A549 (cell line): ENCODE measurements around the gene SHQ1.

ENCODE experiments used
- CTCF ChIP-seq: fragments of >200 bp; sonication (Bioruptor Twin); formaldehyde crosslinking; IDR thresholded peaks from 3 replicates; pipeline ENCODE4 v1.5.1; 2016
- SMC3 ChIP-seq: fragments of >200 bp; sonication (Bioruptor Twin); formaldehyde crosslinking; IDR thresholded peaks from 3 replicates; pipeline ENCODE4 v1.6.1; 2018; ENCODE audit warnings: inconsistent platforms
- TF ChIP-seq, protein P1 (sequence below): IDR thresholded peaks from 2 replicates; pipeline ENCODE4 v1.6.1; 2012; ENCODE audit warnings: low read depth, borderline replicate concordance

- TF ChIP-seq CTCF (no peak), SMC3 (no peak)
- TF ChIP-seq, protein P1, sequence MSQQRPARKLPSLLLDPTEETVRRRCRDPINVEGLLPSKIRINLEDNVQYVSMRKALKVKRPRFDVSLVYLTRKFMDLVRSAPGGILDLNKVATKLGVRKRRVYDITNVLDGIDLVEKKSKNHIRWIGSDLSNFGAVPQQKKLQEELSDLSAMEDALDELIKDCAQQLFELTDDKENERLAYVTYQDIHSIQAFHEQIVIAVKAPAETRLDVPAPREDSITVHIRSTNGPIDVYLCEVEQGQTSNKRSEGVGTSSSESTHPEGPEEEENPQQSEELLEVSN, result no peak
Measured at GRCh38 chr3:72820415-72820814, 27.8 kb downstream of the SHQ1 start.
